K562 (cell line): Measurements from ENCODE around the gene CADM2. TPM values are rescaled to one million over a fixed set of nuclear protein-coding genes. Genes with fewer than 3 reads are reported as not detected.

ENCODE experiments used
- ATAC-seq: fragments of 200-7000 bp; cut with Tn5 transposase; 3 replicates; pipeline ENCODE4 v1.9.1; 2020; ENCODE audit warnings: moderate library complexity
- BruUV-seq: library from RNA; stranded (reverse); fragments of 400-500 nt; replicated peaks from 2 replicates; lab custom pipeline; 2021; lab: Mats Ljungman, UMichigan
- CTCF ChIA-PET: fragments of 300-600 bp; formaldehyde crosslinking; extraction: SDS; loops from one replicate; lab custom pipeline; 2021; ENCODE audit warnings: low intra/inter-chr PET ratio; lab: Yijun Ruan, JAX
- POLR2A ChIA-PET: fragments of 300-600, 350-650 bp; sonication (Branson Sonifier 250); formaldehyde crosslinking; extraction: SDS; loops from one replicate; lab custom pipeline; 2021; ENCODE audit warnings: antibody characterized with exemption, inconsistent platforms; lab: Yijun Ruan, JAX
- DNase-seq, 4 experiments: peaks; one replicate each; pipeline versions ENCODE4 v3.0.0 to v3.0.0-alpha.2; 2011 to 2018; ENCODE audit warnings: low spot score in 3 of 4, mixed read lengths in 3 of 4; ENCODE audit errors: extremely low read depth in 1 of 4
- FAIRE-seq: peaks from 2 replicates; lab custom pipeline; 2011; peaks lifted over from hg19 to GRCh38; lab: Jason Lieb, UNC
- H2AFZ ChIP-seq: 2 replicates; pipeline ENCODE4 v1.6.0; 2011; ENCODE audit warnings: low read depth, low read length, control low read depth, inconsistent platforms
- H3K27ac ChIP-seq: fragments of 200-600 bp; 3 replicates; pipeline ENCODE4 v1.8.0; 2011; ENCODE audit warnings: low read depth, mild to moderate bottlenecking, control low read depth, inconsistent platforms, low read length, moderate library complexity, mixed read lengths; ENCODE audit errors: extremely low read depth
- H3K27me3 ChIP-seq, 2 experiments: fragments of 300-600 bp in 1 of 2; 2 replicates in 1 of 2; 3 replicates in 1 of 2; pipeline versions ENCODE4 v1.6.0 to v1.8.0; 2011; ENCODE audit warnings: inconsistent platforms in 2 of 2, low read length in 2 of 2, mild to moderate bottlenecking in 1 of 2, mixed read lengths in 1 of 2, moderate library complexity in 1 of 2; ENCODE audit not compliant: control insufficient read depth in 2 of 2, insufficient read depth in 2 of 2
- H3K36me3 ChIP-seq: fragments of 300-600 bp; 3 replicates; pipeline ENCODE4 v1.8.0; 2011; ENCODE audit warnings: mild to moderate bottlenecking, low read length, inconsistent platforms; ENCODE audit not compliant: control insufficient read depth, insufficient read depth
- H3K4me1 ChIP-seq, 2 experiments: fragments of 200-600 bp in 1 of 2; replicated peaks in 1 of 2; 2 replicates in 1 of 2; 3 replicates in 1 of 2; pipeline versions ENCODE4 v1.5.1 to v1.8.0; 2011; ENCODE audit warnings: inconsistent platforms in 2 of 2, low read length in 2 of 2, mild to moderate bottlenecking in 1 of 2, mixed read lengths in 1 of 2, moderate library complexity in 1 of 2; ENCODE audit not compliant: control insufficient read depth in 2 of 2, insufficient read depth in 2 of 2
- H3K4me2 ChIP-seq: 2 replicates; pipeline ENCODE4 v1.6.1; 2011; ENCODE audit warnings: low read length, control low read depth, inconsistent platforms, mixed read lengths; ENCODE audit not compliant: insufficient read depth
- H3K4me3 ChIP-seq: fragments of 200-600 bp; sonication (generic), shearing (Covaris generic); 2 replicates; pipeline ENCODE4 v1.5.1; 2016; ENCODE audit warnings: control low read depth, inconsistent platforms
- H3K79me2 ChIP-seq: fragments of 200-600 bp; 3 replicates; pipeline ENCODE4 v1.8.0; 2011; ENCODE audit warnings: low read length, inconsistent platforms; ENCODE audit not compliant: control insufficient read depth, insufficient read depth
- H3K9ac ChIP-seq, 2 experiments: 2 replicates each; pipeline versions ENCODE4 v1.6.0 to v1.6.1; 2011; ENCODE audit warnings: low read depth in 2 of 2, low read length in 2 of 2, control low read depth in 1 of 2, inconsistent platforms in 1 of 2, mild to moderate bottlenecking in 1 of 2, mixed read lengths in 1 of 2; ENCODE audit not compliant: insufficient read depth in 1 of 2
- H3K9me1 ChIP-seq: one replicate; pipeline ENCODE4 v1.6.0; 2011; ENCODE audit warnings: inconsistent platforms, mild to moderate bottlenecking, low read length, moderate library complexity; ENCODE audit not compliant: control insufficient read depth, insufficient read depth
- H3K9me3 ChIP-seq: replicated peaks from 2 replicates; pipeline ENCODE4 v1.5.1; 2011; ENCODE audit warnings: low read depth, low read length, inconsistent platforms; ENCODE audit not compliant: control insufficient read depth, insufficient read depth
- H4K20me1 ChIP-seq: replicated peaks from 2 replicates; pipeline ENCODE4 v1.6.1; 2011; ENCODE audit warnings: low read length, inconsistent platforms, mixed read lengths; ENCODE audit not compliant: control insufficient read depth, insufficient read depth
- CAMTA2 ChIP-seq: fragments of 250-450 bp; sonication (Bioruptor Pico); conservative IDR thresholded peaks from 2 replicates; pipeline ENCODE4 v1.5.1; 2022
- CCAR2 ChIP-seq: fragments of 200-400 bp; formaldehyde crosslinking; IDR thresholded peaks from 2 replicates; pipeline ENCODE4 v1.6.1; 2017; ENCODE audit warnings: mild to moderate bottlenecking, low read depth, low read length
- E2F4 ChIP-seq: sonication (generic); formaldehyde crosslinking; IDR thresholded peaks from 2 replicates; pipeline ENCODE4 v1.8.0; 2022; ENCODE audit warnings: mild to moderate bottlenecking, low read depth, missing genetic modification reagents
- ETS2 ChIP-seq: IDR thresholded peaks from 2 replicates; pipeline ENCODE4 v1.6.1; 2016; ENCODE audit warnings: borderline replicate concordance, missing genetic modification characterization, mild to moderate bottlenecking, moderate library complexity, missing compliant biosample characterization; ENCODE audit not compliant: poor library complexity, severe bottlenecking
- JUNB ChIP-seq: fragments of 450-650 bp; formaldehyde crosslinking; conservative IDR thresholded peaks from 2 replicates; pipeline ENCODE4 v1.4.0; 2020; ENCODE audit warnings: mild to moderate bottlenecking
- KAT2B ChIP-seq: IDR thresholded peaks from one replicate; pipeline ENCODE4 v1.6.1; 2012; ENCODE audit warnings: low read depth, mild to moderate bottlenecking, control low read depth, inconsistent platforms, low read length, moderate library complexity
- MAFK ChIP-seq: IDR thresholded peaks from 2 replicates; pipeline ENCODE4 v1.6.1; 2011; ENCODE audit warnings: low read length, improper control_type of control experiment
- MEF2A ChIP-seq: IDR thresholded peaks from 2 replicates; pipeline ENCODE4 v1.6.1; 2011; ENCODE audit warnings: low read depth, mild to moderate bottlenecking, low read length, moderate library complexity; ENCODE audit not compliant: control insufficient read depth
- POLR2A ChIP-seq: fragments of 450-650 bp; conservative IDR thresholded peaks from 2 replicates; pipeline ENCODE4 v1.6.1; 2016
- RCOR1 ChIP-seq, 2 experiments: IDR thresholded peaks; 2 replicates each; pipeline ENCODE4 v1.6.1; 2012; ENCODE audit warnings: low read depth in 2 of 2, low read length in 2 of 2, borderline replicate concordance in 1 of 2, improper control_type of control experiment in 1 of 2
- TBL1XR1 ChIP-seq, 2 experiments: IDR thresholded peaks; 2 replicates each; pipeline ENCODE4 v1.6.1; 2012; ENCODE audit warnings: improper control_type of control experiment in 2 of 2, low read length in 2 of 2, mild to moderate bottlenecking in 1 of 2
- TFE3 ChIP-seq: fragments of 450-650 bp; formaldehyde crosslinking; IDR thresholded peaks from 2 replicates; pipeline ENCODE4 v1.4.0; 2020; ENCODE audit warnings: mild to moderate bottlenecking, mixed read lengths
- TGIF2 ChIP-seq: sonication (generic); formaldehyde crosslinking; IDR thresholded peaks from 2 replicates; pipeline ENCODE4 v1.8.1; 2022; ENCODE audit warnings: mild to moderate bottlenecking, missing genetic modification reagents, moderate library complexity
- TRIM25 ChIP-seq: fragments of 450-650 bp; IDR thresholded peaks from 2 replicates; pipeline ENCODE4 v1.7.0; 2016; ENCODE audit warnings: borderline replicate concordance
- ZBTB33 ChIP-seq: sonication (generic); formaldehyde crosslinking; IDR thresholded peaks from 2 replicates; pipeline ENCODE4 v1.8.1; 2023; ENCODE audit warnings: mild to moderate bottlenecking, missing genetic modification reagents
- ZKSCAN1 ChIP-seq: fragments of 150-350 bp; IDR thresholded peaks from 2 replicates; pipeline ENCODE4 v1.6.1; 2016; ENCODE audit warnings: low read depth, low read length
- ZNF217 ChIP-seq: sonication (generic); formaldehyde crosslinking; IDR thresholded peaks from 2 replicates; pipeline ENCODE4 v1.8.0; 2022; ENCODE audit warnings: mild to moderate bottlenecking, missing genetic modification reagents
- ZNF507 ChIP-seq: conservative IDR thresholded peaks from 2 replicates; pipeline ENCODE4 v1.6.1; 2017; ENCODE audit warnings: missing genetic modification characterization, missing compliant biosample characterization
- WGBS: fragments of 100-300 bp; shearing (Covaris generic); methylation state at CpG from one replicate; pipeline ENCODE4 v1.1.6; 2016; ENCODE audit warnings: low coverage, mixed read lengths; ENCODE audit not compliant: insufficient coverage; ENCODE audit errors: missing lambda C conversion rate; 5-methylcytosine and 5-hydroxymethylcytosine counted together
- in situ Hi-C: fragments of 300-500 bp; cut with MboI; formaldehyde crosslinking; loops from 4 replicates; pipeline ENCODE4 v1.15.0; 2018; ENCODE audit warnings: inconsistent platforms, mixed read lengths
- intact Hi-C: fragments of 100-400 bp; cut with micrococcal nuclease; formaldehyde crosslinking; loops from 2 replicates; pipeline ENCODE4 v1.14.2; 2022
- polyA plus RNA-seq, 8 experiments: library from polyadenylated mRNA; depleted of rRNA in 4 of 8; stranded (reverse) in 5 of 8; unstranded in 3 of 8; fragments of >200 nt; fragmentation: Nextera tagmentation in 2 of 8; fragmentation: Illumina TruSeq in 1 of 8; extraction: Ambion mirVana in 2 of 8; extraction: Trizol in 1 of 8; gene quantifications; 2 replicates each; pipeline versions ENCODE4 v1.2.1 to v1.2.3, GENCODE V29; 2011 to 2014; ENCODE audit warnings: inconsistent platforms in 1 of 8, missing spikeins in 1 of 8
- total RNA-seq, 7 experiments: library from RNA; depleted of rRNA in 6 of 7; stranded (reverse); fragments of >200 nt in 6 of 7; fragmentation: Illumina TruSeq in 2 of 7; extraction: Trizol in 2 of 7; gene quantifications; 2 replicates each; pipeline versions ENCODE4 v1.2.1 to v1.2.3, GENCODE V29; 2011 to 2021; ENCODE audit warnings: low replicate concordance in 1 of 7

CADM2 gene
- total and polyA plus RNA-seq, 9 of the 15 experiments (the other 6 are each of a cell fraction or from before 2014, with no cell fraction given), result 0.11 to 3.2 (median 0.95) TPM

GRCh38 chr3:85605066-85605465, 646.3 kb downstream of the CADM2 start:
- Histone ChIP-seq H3K4me1 (no peaks in the 10 kb centered on the region), H3K79me2 (no peaks in the 10 kb centered on the region), H3K4me2 (no peak overlapping the region), H2AFZ (no peak overlapping the region), H3K9me3 (no peaks in the 10 kb centered on the region), H3K9me1 (no peaks in the 10 kb centered on the region), H3K27ac (no peak overlapping the region), H3K4me3 (no peak overlapping the region), H3K9ac (no peak overlapping the region), H3K27me3 (no peaks in the 10 kb centered on the region), H4K20me1 (no peaks in the 10 kb centered on the region), H3K36me3 (no peaks in the 10 kb centered on the region)
- DNase-seq (no peak), FAIRE-seq (no peak), ATAC-seq (no peak)
- POLR2A ChIA-PET, result no interaction called here
- BruUV-seq, result no TSS peak
- CTCF ChIA-PET, result no interaction called here
- 0% methylated on average over 2 of the region's 2 CpGs for WGBS
- in situ Hi-C loops (no loop called here), intact Hi-C loops (no loop called here)
- TF ChIP-seq ZNF507 (no peak), RCOR1 (IDR thresholded peaks at IDR 0.05; ENCODE audit: borderline replicate concordance in 1 of 2, low read depth in 2 of 2, low read length in 2 of 2) (no peak), MEF2A (no peak), KAT2B (no peak), E2F4 (no peak), POLR2A (no peak), ZKSCAN1 (no peak), TFE3 (CRISPR knock-in tag) (no peak), TGIF2 (CRISPR knock-in tag) (no peak), ZBTB33 (no peak), ZNF217 (no peak), CAMTA2 (CRISPR knock-in tag) (no peak), JUNB (CRISPR knock-in tag) (no peak), ETS2 (tag) (no peak), TRIM25 (no peak), TBL1XR1 (IDR thresholded peaks at IDR 0.05; ENCODE audit: low read length in 2 of 2) (no peak), MAFK (no peak), CCAR2 (no peak)
